ENCODE data around the gene YOD1. TPM values are rescaled to one million over a fixed set of nuclear protein-coding genes. Genes with fewer than 3 reads are reported as not detected.

YOD1 gene
- total and polyA plus RNA-seq, 2 donors (not counting 3 experiments of a cell fraction or from before 2014, with no cell fraction given), result 1.2 to 5.9 TPM

GRCh38 chr1:207035877-207036551 lies 15.0 kb downstream of the YOD1 start:
- CTCF ChIA-PET, result interaction anchor here (1.2 kb wide), 1 partner anchor 48 kb away, joined by 4 read pairs; no protein-coding TSS in a partner anchor
- DNase-seq (ENCODE audit: low read depth, low spot score) (no peak), FAIRE-seq (no peak)
- no peak overlapping the region for H3K27ac ChIP-seq (ENCODE audit: insufficient read depth, low read depth, low read length)
- no peak overlapping the region for H3K9ac ChIP-seq (replicated peaks; ENCODE audit: extremely low read depth, insufficient read depth, low read length)
- dilution Hi-C loops (cut with MboI; ENCODE audit: extremely low pct_ligation_motif_present, low sequenced_read_pairs), result no loop called here
- no peak overlapping the region for H3K4me2 ChIP-seq (ENCODE audit: insufficient read depth, low read length)
- peaks cover 14 to 44% of the 10 kb centered on the region in 2 experiments for H3K27me3 ChIP-seq (ENCODE audit: control insufficient read depth in 2 of 2, insufficient read depth in 2 of 2, low read length in 2 of 2)
- no peaks in the 10 kb centered on the region for H3K36me3 ChIP-seq (ENCODE audit: control insufficient read depth in 2 of 2, extremely low read depth in 1 of 2, insufficient read depth in 2 of 2, low read length in 2 of 2)
- H3K4me3 ChIP-seq (replicated peaks in 1 of 3; ENCODE audit: insufficient read depth in 1 of 3, low read depth in 1 of 3, low read length in 3 of 3), result no peak overlapping the region
- no TSS peak for BruUV-seq (replicated peaks)
- POLR2A ChIA-PET, result interaction anchor here (0.6 kb wide), 1 partner anchor 283 kb away, joined by 3 read pairs; no protein-coding TSS in a partner anchor
- H3K4me1 ChIP-seq (ENCODE audit: control insufficient read depth, extremely low read depth, insufficient read depth, low read length), result no peaks in the 10 kb centered on the region
- no peaks in the 10 kb centered on the region for H4K20me1 ChIP-seq (replicated peaks; ENCODE audit: control insufficient read depth, extremely low read depth, insufficient read depth, low read length)
- no peaks in the 10 kb centered on the region for H3K9me1 ChIP-seq (replicated peaks; ENCODE audit: control insufficient read depth, extremely low read depth, insufficient read depth, low read length)
- TF ChIP-seq EZH2 (IDR thresholded peaks at IDR 0.05; ENCODE audit: borderline replicate concordance, low read depth, low read length, severe bottlenecking) (no peak), GATA2 (IDR thresholded peaks at IDR 0.05; ENCODE audit: insufficient read depth, insufficient read length, low read depth, low read length) (no peak), POLR2AphosphoS5 (IDR thresholded peaks at IDR 0.05; ENCODE audit: insufficient read depth, low read depth, low read length) (no peak), MAX (IDR thresholded peaks at IDR 0.05; ENCODE audit: insufficient read depth, insufficient read length) (no peak), JUN (IDR thresholded peaks at IDR 0.05; ENCODE audit: borderline replicate concordance, insufficient read depth, insufficient read length, low read depth) (no peak)
- H3K9me3 ChIP-seq (replicated peaks; ENCODE audit: control insufficient read depth, insufficient read depth, low read length), result no peaks in the 10 kb centered on the region
- no peak overlapping the region for H2AFZ ChIP-seq (ENCODE audit: low read depth, low read length)
- no peaks in the 10 kb centered on the region for H3K79me2 ChIP-seq (ENCODE audit: control insufficient read depth, insufficient read depth, low read length)
- intact Hi-C loops (cut with micrococcal nuclease), result no loop called here

GRCh38 chr1:207034998-207035397 lies 16.0 kb downstream of the YOD1 start:
- BruUV-seq (replicated peaks), result no TSS peak

More at GRCh38 chr1:207034998-207035397, 16.0 kb downstream of the YOD1 start:
- H3K4me1 ChIP-seq (ENCODE audit: control insufficient read depth, extremely low read depth, insufficient read depth, low read length), result no peaks in the 10 kb centered on the region
- dilution Hi-C loops (cut with MboI; ENCODE audit: extremely low pct_ligation_motif_present, low sequenced_read_pairs) (no loop called here), intact Hi-C loops (cut with micrococcal nuclease) (no loop called here)
- H2AFZ ChIP-seq (ENCODE audit: low read depth, low read length), result no peak overlapping the region
- H4K20me1 ChIP-seq (replicated peaks; ENCODE audit: control insufficient read depth, extremely low read depth, insufficient read depth, low read length), result no peaks in the 10 kb centered on the region
- ChIA-PET CTCF (no interaction called here), POLR2A (interaction anchor here (0.5 kb wide), 1 partner anchor 10 kb away, joined by 5 read pairs; no protein-coding TSS in a partner anchor)
- H3K36me3 ChIP-seq (ENCODE audit: control insufficient read depth in 2 of 2, extremely low read depth in 1 of 2, insufficient read depth in 2 of 2, low read length in 2 of 2), result no peaks in the 10 kb centered on the region
- no peaks in the 10 kb centered on the region for H3K9me1 ChIP-seq (replicated peaks; ENCODE audit: control insufficient read depth, extremely low read depth, insufficient read depth, low read length)
- H3K4me3 ChIP-seq (replicated peaks in 1 of 3; ENCODE audit: insufficient read depth in 1 of 3, low read depth in 1 of 3, low read length in 3 of 3), result no peak overlapping the region
- FAIRE-seq, result no peak
- H3K9me3 ChIP-seq (replicated peaks; ENCODE audit: control insufficient read depth, insufficient read depth, low read length), result no peaks in the 10 kb centered on the region
- TF ChIP-seq EZH2 (IDR thresholded peaks at IDR 0.05; ENCODE audit: borderline replicate concordance, low read depth, low read length, severe bottlenecking), result no peak
- no peak for TF ChIP-seq GATA2 (IDR thresholded peaks at IDR 0.05; ENCODE audit: insufficient read depth, insufficient read length, low read depth, low read length)
- TF ChIP-seq MYC (IDR thresholded peaks at IDR 0.05; ENCODE audit: low read depth, low read length), result no peak
- TF ChIP-seq JUN (IDR thresholded peaks at IDR 0.05; ENCODE audit: borderline replicate concordance, insufficient read depth, insufficient read length, low read depth), result no peak
- TF ChIP-seq CTCF (IDR thresholded peaks at IDR 0.05; ENCODE audit: extremely low read depth in 1 of 2, insufficient read depth in 1 of 2, low read depth in 1 of 2, low read length in 2 of 2), result no peak
- no peak for TF ChIP-seq POLR2AphosphoS5 (IDR thresholded peaks at IDR 0.05; ENCODE audit: insufficient read depth, low read depth, low read length)
- no peak for TF ChIP-seq POLR2A (IDR thresholded peaks at IDR 0.05; ENCODE audit: low read depth, low read length)
- no peak for TF ChIP-seq FOS (IDR thresholded peaks at IDR 0.05; ENCODE audit: borderline replicate concordance, insufficient read depth, low read length)
- no peak for TF ChIP-seq MAX (IDR thresholded peaks at IDR 0.05; ENCODE audit: insufficient read depth, insufficient read length)
- H3K9ac ChIP-seq (replicated peaks; ENCODE audit: extremely low read depth, insufficient read depth, low read length), result no peak overlapping the region
- H3K27ac ChIP-seq (ENCODE audit: insufficient read depth, low read depth, low read length), result no peak overlapping the region
- H3K4me2 ChIP-seq (ENCODE audit: insufficient read depth, low read length), result no peak overlapping the region
- no peak for DNase-seq (ENCODE audit: low read depth, low spot score)
- H3K79me2 ChIP-seq (ENCODE audit: control insufficient read depth, insufficient read depth, low read length), result no peaks in the 10 kb centered on the region
- H3K27me3 ChIP-seq (ENCODE audit: control insufficient read depth in 2 of 2, insufficient read depth in 2 of 2, low read length in 2 of 2), result peaks cover 14 to 47% of the 10 kb centered on the region in 2 experiments
